ENCODE data around the gene TIMP4. TPM values are rescaled to one million over a fixed set of nuclear protein-coding genes. Genes with fewer than 3 reads are reported as not detected.

TIMP4 gene
- total RNA-seq, 4 donors from 2014 or later, result 6.9 to 24.5 (median 16.5) TPM

DNA sequence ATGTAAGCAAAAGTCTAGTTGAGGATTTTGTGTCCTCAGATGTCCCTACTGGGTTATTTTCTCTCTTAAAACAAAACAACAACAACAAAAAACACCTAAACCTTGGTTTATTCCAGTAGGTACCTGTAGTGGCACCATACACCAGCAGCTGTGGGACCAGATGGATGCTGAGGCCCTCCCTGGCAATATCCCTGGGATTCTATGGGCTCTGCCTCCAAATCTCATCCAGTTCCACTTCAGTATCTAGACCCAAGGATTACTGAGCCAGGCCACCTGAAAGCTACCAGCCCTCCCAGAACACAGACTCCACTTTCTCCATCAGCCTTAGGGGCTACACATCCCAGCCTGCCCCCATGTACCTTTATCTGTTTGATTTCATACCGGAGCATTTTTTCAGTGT is 1.7 kb downstream of the TIMP4 start:
- no peak overlapping the region for H3K27ac ChIP-seq
- H3K36me3 ChIP-seq, result peaks cover 7% of the 10 kb centered on the region
- WGBS, result 94% methylated on average over 1 of the region's 1 CpG
- DNase-seq (ENCODE audit: low spot score in 2 of 2), result no peak
- H3K4me1 ChIP-seq, result peaks cover 17% of the 10 kb centered on the region
- H3K4me3 ChIP-seq, result no peak overlapping the region
- TF ChIP-seq POLR2A (IDR thresholded peaks at IDR 0.05) (no peak), CTCF (IDR thresholded peaks at IDR 0.05) (no peak), EP300 (IDR thresholded peaks at IDR 0.05) (no peak), POLR2AphosphoS5 (IDR thresholded peaks at IDR 0.05) (no peak)
- no peaks in the 10 kb centered on the region for H3K27me3 ChIP-seq
- no peaks in the 10 kb centered on the region for H3K9me3 ChIP-seq

- WGBS, result 89% methylated on average over 2 of the region's 2 CpGs
- H3K27me3 ChIP-seq, result no peaks in the 10 kb centered on the region
- no peak for DNase-seq (ENCODE audit: low spot score in 2 of 2)
- H3K36me3 ChIP-seq, result peaks cover 7% of the 10 kb centered on the region
- TF ChIP-seq POLR2A (IDR thresholded peaks at IDR 0.05), result no peak
- no peak overlapping the region for H3K27ac ChIP-seq
- H3K9me3 ChIP-seq, result no peaks in the 10 kb centered on the region
- H3K4me1 ChIP-seq, result peaks cover 17% of the 10 kb centered on the region
- no peak overlapping the region for H3K4me3 ChIP-seq
Observed at GRCh38 chr3:12155828-12156227, 2.9 kb downstream of the TIMP4 start.

DNA sequence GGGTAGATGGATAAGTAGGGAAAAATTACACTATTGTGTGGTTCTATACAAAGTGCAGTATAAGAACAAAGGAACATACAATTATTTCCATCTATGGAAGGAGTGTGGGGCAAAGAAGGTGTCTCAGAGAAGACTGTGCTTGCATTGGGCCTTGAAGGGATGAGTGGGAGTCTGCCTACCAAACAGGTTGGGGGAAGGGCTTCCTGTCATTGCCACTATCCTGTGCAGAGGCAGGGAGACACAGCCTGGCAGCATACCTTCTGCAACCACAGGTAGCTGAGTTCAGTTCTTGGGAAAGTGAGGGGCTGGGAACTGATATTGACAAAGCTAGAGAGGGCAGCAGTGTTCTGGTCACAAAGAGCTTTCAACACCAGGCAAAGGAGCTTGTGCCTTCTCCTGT is 3.4 kb downstream of the TIMP4 start:
- H3K27me3 ChIP-seq, result no peaks in the 10 kb centered on the region
- H3K9me3 ChIP-seq, result no peaks in the 10 kb centered on the region
- no peak overlapping the region for H3K4me3 ChIP-seq
- TF ChIP-seq EP300 (IDR thresholded peaks at IDR 0.05), result no peak
- peaks cover 17% of the 10 kb centered on the region for H3K4me1 ChIP-seq
- no peak for DNase-seq (ENCODE audit: low spot score in 2 of 2)
- H3K27ac ChIP-seq, result no peak overlapping the region
- peaks cover 7% of the 10 kb centered on the region for H3K36me3 ChIP-seq

DNA sequence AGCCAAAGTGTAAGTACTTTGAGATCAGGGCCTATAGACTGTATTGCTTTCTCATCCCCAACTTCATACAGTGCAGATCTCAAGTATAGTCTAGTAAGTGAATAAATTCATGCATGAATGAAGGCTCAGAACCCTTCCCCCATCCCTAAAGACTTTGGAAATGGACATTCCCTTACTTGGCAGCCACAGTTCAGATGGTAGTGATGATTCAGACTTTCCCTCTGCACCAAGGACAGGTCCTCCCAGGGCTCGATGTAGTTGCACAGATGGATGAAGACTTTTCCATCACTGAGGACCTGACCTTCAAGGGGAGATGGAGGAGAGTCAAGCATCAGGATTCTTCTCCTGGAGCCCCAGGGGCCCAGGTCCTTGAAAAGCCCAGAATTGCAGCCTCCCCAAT is 4.6 kb downstream of the TIMP4 start:
- TF ChIP-seq CTCF (IDR thresholded peaks at IDR 0.05) (no peak), EP300 (IDR thresholded peaks at IDR 0.05) (no peak), POLR2A (IDR thresholded peaks at IDR 0.05) (no peak), POLR2AphosphoS5 (IDR thresholded peaks at IDR 0.05) (no peak)
- H3K4me1 ChIP-seq, result peaks cover 14% of the 10 kb centered on the region
- WGBS, result 76% methylated on average over 1 of the region's 1 CpG
- peaks cover 7% of the 10 kb centered on the region for H3K36me3 ChIP-seq
- DNase-seq (ENCODE audit: low spot score in 2 of 2), result no peak
- H3K4me3 ChIP-seq, result no peak overlapping the region
- no peaks in the 10 kb centered on the region for H3K9me3 ChIP-seq
- H3K27me3 ChIP-seq, result no peaks in the 10 kb centered on the region
- H3K27ac ChIP-seq, result no peak overlapping the region

GRCh38 chr3:12150112-12150511 is 8.6 kb downstream of the TIMP4 start:
- Histone ChIP-seq H3K4me1 (peaks cover 20% of the 10 kb centered on the region), H3K27me3 (no peaks in the 10 kb centered on the region), H3K9me3 (no peaks in the 10 kb centered on the region), H3K4me3 (no peak overlapping the region), H3K36me3 (peaks cover 5% of the 10 kb centered on the region), H3K27ac (no peak overlapping the region)
- WGBS, result 92% methylated on average over 2 of the region's 2 CpGs
- no peak for TF ChIP-seq POLR2AphosphoS5 (IDR thresholded peaks at IDR 0.05)
- TF ChIP-seq POLR2A (IDR thresholded peaks at IDR 0.05), result no peak
- no peak for TF ChIP-seq EP300 (IDR thresholded peaks at IDR 0.05)
- no peak for TF ChIP-seq CTCF (IDR thresholded peaks at IDR 0.05)
- no peak for DNase-seq (ENCODE audit: low spot score in 2 of 2)

GRCh38 chr3:12149029-12149428 is 9.7 kb downstream of the TIMP4 start:
- no peak overlapping the region for H3K4me3 ChIP-seq

More at GRCh38 chr3:12149029-12149428, 9.7 kb downstream of the TIMP4 start:
- no peaks in the 10 kb centered on the region for H3K27me3 ChIP-seq
- H3K27ac ChIP-seq, result no peak overlapping the region
- H3K4me1 ChIP-seq, result peaks cover 26% of the 10 kb centered on the region
- WGBS, result 68% methylated on average over 4 of the region's 4 CpGs
- peaks cover 5% of the 10 kb centered on the region for H3K36me3 ChIP-seq
- DNase-seq (ENCODE audit: low spot score in 2 of 2), result no peak
- TF ChIP-seq CTCF (IDR thresholded peaks at IDR 0.05), result no peak
- TF ChIP-seq EP300 (IDR thresholded peaks at IDR 0.05), result no peak
- TF ChIP-seq POLR2A (IDR thresholded peaks at IDR 0.05), result no peak
- TF ChIP-seq POLR2AphosphoS5 (IDR thresholded peaks at IDR 0.05), result no peak
- no peaks in the 10 kb centered on the region for H3K9me3 ChIP-seq

All from suprapubic skin (tissue), 4 donors.